Subcutaneous adipose tissue (tissue), 4 donors: Measurements from ENCODE around the gene PAM. TPM values are rescaled to one million over a fixed set of nuclear protein-coding genes. Genes with fewer than 3 reads are reported as not detected.

Source experiments
- CTCF ChIP-seq: fragments of 450-650 bp; IDR thresholded peaks from one replicate; pipeline ENCODE4 v1.5.1; 2016; ENCODE audit warnings: low read depth, mild to moderate bottlenecking, control low read depth, antibody characterized with exemption, moderate library complexity
- total RNA-seq, 4 donors: library from RNA; depleted of rRNA; stranded (reverse); fragments of >200 nt; gene quantifications; one replicate each; pipeline ENCODE4 v1.1.0, GENCODE V29; 2016

PAM gene
- total RNA-seq, 4 donors from 2014 or later, result 142 to 289 (median 225) TPM

- no peak for TF ChIP-seq CTCF
These were observed 219.9 kb downstream of the PAM start for GRCh38 chr5:102975045-102975444.

- TF ChIP-seq CTCF, result no peak
These were observed 220.5 kb downstream of the PAM start for GRCh38 chr5:102975457-102976182.

- TF ChIP-seq CTCF, result no peak
These were observed 227.0 kb downstream of the PAM start for GRCh38 chr5:102981957-102982635.

- no peak for TF ChIP-seq CTCF
These were observed 231.0 kb downstream of the PAM start for GRCh38 chr5:102986074-102986473.

GRCh38 chr5:102988459-102988858 is 233.4 kb downstream of the PAM start:
- no peak for TF ChIP-seq CTCF

- TF ChIP-seq CTCF, result no peak
These were observed 236.7 kb downstream of the PAM start for GRCh38 chr5:102991802-102992201.

GRCh38 chr5:102996011-102996575 is 241.0 kb downstream of the PAM start:
- no peak for TF ChIP-seq CTCF
